B cell (primary cell): ENCODE results near the gene FADS6. TPM values are rescaled to one million over a fixed set of nuclear protein-coding genes. Genes with fewer than 3 reads are reported as not detected.

ENCODE experiments used
- ATAC-seq: fragments of 200-7000 bp; cut with Tn5 transposase; one replicate; pipeline ENCODE4 v1.10.0; 2021; ENCODE audit warnings: low read depth, mild to moderate bottlenecking, moderate number of reproducible peaks, moderate library complexity
- CTCF ChIA-PET: fragments of 350-600 bp; sonication (Branson Sonifier 250); formaldehyde crosslinking; loops from one replicate; lab custom pipeline; 2021; ENCODE audit warnings: antibody characterized with exemption, inconsistent platforms; lab: Charles Lee
- POLR2A ChIA-PET: fragments of 350-600 bp; sonication (Branson Sonifier 250); formaldehyde crosslinking; loops from one replicate; lab custom pipeline; 2021; ENCODE audit warnings: antibody characterized with exemption; lab: Charles Lee
- DNase-seq: peaks from one replicate; pipeline ENCODE4 v3.0.0; 2013
- H2AFZ ChIP-seq: 2 replicates; pipeline ENCODE4 v1.6.1; 2012; ENCODE audit warnings: mild to moderate bottlenecking, low read depth, low read length; ENCODE audit not compliant: insufficient read depth, poor library complexity, severe bottlenecking
- H3K27ac ChIP-seq, 2 donors: 1 replicate in 1 of 2; 2 replicates in 1 of 2; pipeline ENCODE4 v1.5.1; 2012 to 2013; ENCODE audit warnings: low read length in 2 of 2, mild to moderate bottlenecking in 2 of 2, moderate library complexity in 1 of 2
- H3K27me3 ChIP-seq, 4 experiments: fragments of 200-600 bp in 1 of 4; sonication (generic) in 1 of 4; replicated peaks in 1 of 4; 1 replicate in 2 of 4; 2 replicates in 2 of 4; pipeline versions ENCODE4 v1.6.1 to v1.7.0; 2013 to 2016; ENCODE audit warnings: low read length in 3 of 4, mild to moderate bottlenecking in 2 of 4, mixed read lengths in 1 of 4, moderate library complexity in 1 of 4; ENCODE audit not compliant: insufficient read depth in 4 of 4, control insufficient read depth in 3 of 4; ENCODE audit errors: control extremely low read depth in 1 of 4
- H3K36me3 ChIP-seq, 2 experiments: replicated peaks in 1 of 2; 1 replicate in 1 of 2; 2 replicates in 1 of 2; pipeline versions ENCODE4 v1.6.1 to v1.7.1; 2013; ENCODE audit warnings: low read length in 1 of 2; ENCODE audit not compliant: insufficient read depth in 2 of 2, control insufficient read depth in 1 of 2; ENCODE audit errors: control extremely low read depth in 1 of 2, extremely low read depth in 1 of 2
- H3K4me1 ChIP-seq, 2 donors: fragments of 200-600 bp in 1 of 2; sonication (generic) in 1 of 2; 1 replicate in 1 of 2; 2 replicates in 1 of 2; pipeline versions ENCODE4 v1.5.1 to v1.6.1; 2013 to 2017; ENCODE audit warnings: low read length in 2 of 2; ENCODE audit not compliant: control insufficient read depth in 2 of 2, insufficient read depth in 2 of 2
- H3K4me2 ChIP-seq: replicated peaks from 2 replicates; pipeline ENCODE3; 2012; ENCODE audit warnings: mild to moderate bottlenecking, low read depth, low read length; ENCODE audit not compliant: poor library complexity, severe bottlenecking
- H3K4me3 ChIP-seq, 5 experiments: fragments of 200-600 bp in 1 of 5; sonication (generic) in 1 of 5; 1 replicate in 3 of 5; 2 replicates in 2 of 5; pipeline versions ENCODE4 v1.5.1 to v1.7.0; 2011 to 2016; ENCODE audit warnings: low read length in 4 of 5, mild to moderate bottlenecking in 4 of 5, low read depth in 2 of 5, control low read depth in 1 of 5, moderate library complexity in 1 of 5; ENCODE audit not compliant: insufficient read depth in 1 of 5; ENCODE audit errors: control extremely low read depth in 1 of 5, extremely low read depth in 1 of 5
- H3K79me2 ChIP-seq: fragments of 200-600 bp; sonication (generic); one replicate; pipeline ENCODE4 v1.6.0; 2016; ENCODE audit warnings: low read length; ENCODE audit not compliant: control insufficient read depth, insufficient read depth
- H3K9ac ChIP-seq: fragments of 200-600 bp; sonication (generic); 2 replicates; pipeline ENCODE4 v1.6.1; 2017; ENCODE audit warnings: mild to moderate bottlenecking, low read length, moderate library complexity
- H3K9me3 ChIP-seq, 3 donors: one replicate each; pipeline versions ENCODE4 v1.6.1 to v1.7.1; 2013; ENCODE audit warnings: low read length in 2 of 3; ENCODE audit not compliant: control insufficient read depth in 2 of 3, insufficient read depth in 1 of 3; ENCODE audit errors: control extremely low read depth in 1 of 3
- H4K20me1 ChIP-seq: 2 replicates; pipeline ENCODE4 v1.6.0; 2012; ENCODE audit warnings: mild to moderate bottlenecking, low read length; ENCODE audit not compliant: insufficient read depth, control insufficient read depth, poor library complexity, severe bottlenecking
- H3K27ac Mint-ChIP-seq: one replicate; pipeline ENCODE4 v1.8.0; 2021; ENCODE audit warnings: mixed read lengths
- H3K27me3 Mint-ChIP-seq: one replicate; pipeline ENCODE4 v1.8.0; 2021; ENCODE audit warnings: mixed read lengths
- H3K4me1 Mint-ChIP-seq: one replicate; pipeline ENCODE4 v1.8.0; 2021; ENCODE audit warnings: mixed read lengths
- H3K4me3 Mint-ChIP-seq: one replicate; pipeline ENCODE4 v1.8.0; 2021; ENCODE audit warnings: mixed read lengths
- H3K9me3 Mint-ChIP-seq: one replicate; pipeline ENCODE4 v1.8.0; 2022; ENCODE audit warnings: mixed read lengths; ENCODE audit not compliant: insufficient read depth
- CTCF ChIP-seq: fragments of 200-600 bp; IDR thresholded peaks from one replicate; pipeline ENCODE4 v1.8.0; 2022; ENCODE audit warnings: antibody characterized with exemption, mild to moderate bottlenecking
- EZH2 ChIP-seq: IDR thresholded peaks from 2 replicates; pipeline ENCODE4 v1.6.1; 2012; ENCODE audit warnings: borderline replicate concordance, low read depth, mild to moderate bottlenecking, moderate library complexity, low read length; ENCODE audit not compliant: insufficient read depth, poor library complexity, severe bottlenecking
- WGBS: methylation state at CpG from one replicate; pipeline ENCODE4 v1.1.5; 2013; ENCODE audit warnings: missing lambda C conversion rate; ENCODE audit not compliant: insufficient coverage; 5-methylcytosine and 5-hydroxymethylcytosine counted together
- intact Hi-C: fragments of 100-400 bp; cut with micrococcal nuclease; formaldehyde crosslinking; loops from one replicate; pipeline ENCODE4 v1.10.0; 2022
- polyA plus RNA-seq: library from polyadenylated mRNA; depleted of rRNA; stranded (reverse); fragments of >200 nt; gene quantifications from 2 replicates; pipeline ENCODE4 v1.2.3, GENCODE V29; 2012
- total RNA-seq, 2 donors: library from RNA; stranded (reverse); fragments of 120-200 nt in 1 of 2; gene quantifications; 1 replicate in 1 of 2; 2 replicates in 1 of 2; pipeline versions ENCODE4 v1.2.3 to v1.2.4, GENCODE V29; 2013 to 2022

The FADS6 gene
- total and polyA plus RNA-seq, 2 donors (not counting 1 experiment from before 2014, with no cell fraction given): not detected

- H3K27ac ChIP-seq: no peak overlapping the region
These were observed 53.2 kb downstream of the FADS6 start for GRCh38 chr17:74839990-74840852.

GRCh38 chr17:74838274-74838673 is 55.2 kb downstream of the FADS6 start:
- no peaks in the 10 kb centered on the region for H3K9me3 Mint-ChIP-seq
- Histone ChIP-seq H3K4me3 (no peak overlapping the region), H3K27me3 (peaks cover 0 to 5% (median 2%) of the 10 kb centered on the region in 4 experiments), H4K20me1 (peaks cover 5% of the 10 kb centered on the region), H3K9me3 (peaks cover 0 to 4% (median 0%) of the 10 kb centered on the region in 3 donors), H3K27ac (no peak overlapping the region), H3K4me2 (no peak overlapping the region), H3K36me3 (peaks cover 0 to 12% of the 10 kb centered on the region in 2 experiments), H3K4me1 (peaks cover 46 to 49% of the 10 kb centered on the region in 2 donors), H3K9ac (no peak overlapping the region), H3K79me2 (peaks cover 2% of the 10 kb centered on the region), H2AFZ (no peak overlapping the region)
- 94% methylated on average over 9 of the region's 9 CpGs for WGBS
- DNase-seq (no peak), ATAC-seq (no peak)
- POLR2A ChIA-PET: interaction anchor here (0.6 kb wide), 1 partner anchor 520 kb away, joined by 5 read pairs; no protein-coding TSS in a partner anchor
- intact Hi-C loops: no loop called here
- no peak overlapping the region for H3K27ac Mint-ChIP-seq
- CTCF ChIA-PET: no interaction called here
- TF ChIP-seq EZH2 (no peak), CTCF (no peak)
- peaks cover 46% of the 10 kb centered on the region for H3K4me1 Mint-ChIP-seq
- no peaks in the 10 kb centered on the region for H3K27me3 Mint-ChIP-seq
- no peak overlapping the region for H3K4me3 Mint-ChIP-seq

More at GRCh38 chr17:74839990-74840852, 53.2 kb downstream of the FADS6 start:
- intact Hi-C loops: no loop called here
- peak overlapping the region; percentile 48 for H3K4me2 ChIP-seq
- H3K79me2 ChIP-seq: peaks cover 2% of the 10 kb centered on the region
- H3K36me3 ChIP-seq: peaks cover 0 to 12% of the 10 kb centered on the region in 2 experiments
- ATAC-seq: no peak
- Mint-ChIP-seq H3K4me3 (no peak overlapping the region), H3K27me3 (peaks cover 7% of the 10 kb centered on the region), H3K9me3 (no peaks in the 10 kb centered on the region), H3K4me1 (peaks cover 35% of the 10 kb centered on the region), H3K27ac (no peak overlapping the region)
- H3K9me3 ChIP-seq: peaks cover 0 to 12% (median 0%) of the 10 kb centered on the region in 3 donors
- no peak for DNase-seq
- peaks cover 0 to 22% (median 9%) of the 10 kb centered on the region in 4 experiments for H3K27me3 ChIP-seq
- no peak overlapping the region for H3K9ac ChIP-seq
- no peak overlapping the region for H2AFZ ChIP-seq
- POLR2A ChIA-PET: no interaction called here
- peaks cover 5% of the 10 kb centered on the region for H4K20me1 ChIP-seq
- H3K4me3 ChIP-seq: no peak overlapping the region
- TF ChIP-seq EZH2: no peak
- CTCF ChIA-PET: interaction anchor here (1.0 kb wide), 1 partner anchor 13 kb away, joined by 3 read pairs; no protein-coding TSS in a partner anchor
- WGBS: 93% methylated on average over 4 of the region's 7 CpGs
- peaks cover 30 to 32% of the 10 kb centered on the region in 2 donors for H3K4me1 ChIP-seq
